SKM-1 treated with dmso at 0.1 percent for 144 hours (cell line): Measurements from ENCODE around the gene ST6GALNAC3.

Experiments
- DNase-seq: peaks from one replicate; lab custom pipeline; 2025; ENCODE audit not compliant: unreplicated experiment; lab: John Stamatoyannopoulos, UW

ST6GALNAC3 gene

GRCh38 chr1:76492752-76493430 is 418.3 kb downstream of the ST6GALNAC3 start:
- DNase-seq, result peak; percentile 29

- DNase-seq, result no peak
Observed at GRCh38 chr1:76494807-76495206, 420.3 kb downstream of the ST6GALNAC3 start.

- no peak for DNase-seq
Observed at GRCh38 chr1:76496871-76497270, 422.3 kb downstream of the ST6GALNAC3 start.

- DNase-seq, result no peak
Observed at GRCh38 chr1:76500116-76500515, 425.6 kb downstream of the ST6GALNAC3 start.

GRCh38 chr1:76501136-76501535 is 426.6 kb downstream of the ST6GALNAC3 start:
- DNase-seq, result no peak

GRCh38 chr1:76501586-76502219 is 427.2 kb downstream of the ST6GALNAC3 start:
- DNase-seq, result peak; percentile 41

- no peak for DNase-seq
Observed at GRCh38 chr1:76503100-76503499, 428.6 kb downstream of the ST6GALNAC3 start.

- DNase-seq, result no peak
Observed at GRCh38 chr1:76503736-76504135, 429.2 kb downstream of the ST6GALNAC3 start.

GRCh38 chr1:76507376-76507775 is 432.8 kb downstream of the ST6GALNAC3 start:
- no peak for DNase-seq

GRCh38 chr1:76508871-76509270 is 434.3 kb downstream of the ST6GALNAC3 start:
- no peak for DNase-seq

GRCh38 chr1:76510672-76511557 is 436.4 kb downstream of the ST6GALNAC3 start:
- no peak for DNase-seq

GRCh38 chr1:76511558-76512179 is 437.1 kb downstream of the ST6GALNAC3 start:
- no peak for DNase-seq

- no peak for DNase-seq
Observed at GRCh38 chr1:76530953-76531352, 456.4 kb downstream of the ST6GALNAC3 start.

GRCh38 chr1:76541618-76542017 is 467.1 kb downstream of the ST6GALNAC3 start:
- DNase-seq, result no peak

GRCh38 chr1:76542359-76542758 is 467.8 kb downstream of the ST6GALNAC3 start:
- DNase-seq, result no peak

GRCh38 chr1:76543495-76543894 is 468.9 kb downstream of the ST6GALNAC3 start:
- no peak for DNase-seq

- no peak for DNase-seq
Observed at GRCh38 chr1:76546354-76546933, 471.9 kb downstream of the ST6GALNAC3 start.

GRCh38 chr1:76547916-76548315 is 473.4 kb downstream of the ST6GALNAC3 start:
- no peak for DNase-seq

GRCh38 chr1:76548513-76549100 is 474.1 kb downstream of the ST6GALNAC3 start:
- DNase-seq, result no peak

- DNase-seq, result no peak
Observed at GRCh38 chr1:76554283-76554682, 479.7 kb downstream of the ST6GALNAC3 start.

- DNase-seq, result no peak
Observed at GRCh38 chr1:76562292-76562691, 487.7 kb downstream of the ST6GALNAC3 start.
